Stimulated activated naive CD8-positive, alpha-beta T cell treated with anti-CD3 and anti-CD28 coated beads, Interleukin-15, Interleukin-2, amounts not matched to agents 100 ng/mL and 50 ng/mL, for 24 hours (primary cell): ENCODE measurements around the gene GDI1.

ENCODE experiments used
- H3K27ac Mint-ChIP-seq: one replicate; pipeline ENCODE4 v1.8.0; 2021; ENCODE audit warnings: mild to moderate bottlenecking, mixed read lengths
- H3K27me3 Mint-ChIP-seq: one replicate; pipeline ENCODE4 v1.8.0; 2021; ENCODE audit warnings: mixed read lengths
- H3K36me3 Mint-ChIP-seq: one replicate; pipeline ENCODE4 v1.8.0; 2021; ENCODE audit warnings: low read depth, mixed read lengths
- H3K4me1 Mint-ChIP-seq: one replicate; pipeline ENCODE4 v1.8.0; 2021; ENCODE audit warnings: low read depth, mixed read lengths
- H3K4me3 Mint-ChIP-seq: one replicate; pipeline ENCODE4 v1.8.0; 2021; ENCODE audit warnings: mild to moderate bottlenecking, mixed read lengths
- H3K9me3 Mint-ChIP-seq: one replicate; pipeline ENCODE4 v1.8.0; 2021; ENCODE audit warnings: mixed read lengths

GDI1 gene

DNA sequence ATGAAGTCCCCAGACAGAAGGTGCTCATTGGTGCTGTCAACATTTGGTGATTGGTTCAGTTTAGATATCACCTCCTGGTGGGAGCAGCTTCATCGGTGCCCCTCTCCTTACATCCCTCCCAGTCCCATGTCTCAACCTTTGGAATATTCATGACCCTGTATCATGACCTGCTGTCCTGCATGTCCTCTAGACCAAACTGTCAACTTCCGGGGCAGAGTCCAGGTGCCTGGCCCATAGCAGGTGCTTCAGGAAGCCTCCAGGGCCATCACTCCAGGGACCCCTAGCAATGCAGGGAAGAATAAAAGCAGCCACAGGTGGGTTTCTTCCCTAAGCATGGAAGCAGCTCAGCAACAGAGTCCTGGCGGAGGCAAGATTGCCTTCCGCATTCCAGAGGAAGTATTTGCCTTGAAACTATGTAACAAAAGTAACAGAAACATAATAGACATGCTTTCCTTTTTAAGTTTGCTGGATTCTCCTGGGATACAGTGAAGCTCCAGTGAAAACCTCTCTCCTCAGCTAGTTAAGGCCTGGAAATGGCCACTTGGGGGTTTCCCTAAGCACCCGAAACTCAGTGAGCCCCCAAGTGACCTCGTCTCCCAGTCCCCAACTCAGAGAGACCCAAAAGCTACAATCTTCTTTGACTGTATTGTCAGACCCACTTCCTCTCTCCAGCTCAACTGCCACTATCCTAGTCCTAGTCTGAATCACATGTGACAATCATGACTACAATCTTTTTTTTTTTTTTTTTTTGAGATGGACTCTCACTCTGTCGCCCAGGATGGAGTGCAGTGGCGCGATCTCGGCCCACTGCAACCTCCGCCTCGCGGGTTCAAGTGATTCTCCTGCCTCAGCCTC lies 9.8 kb upstream of the GDI1 start:
- Mint-ChIP-seq H3K27me3 (no peaks in the 10 kb centered on the region), H3K4me1 (peaks cover 20% of the 10 kb centered on the region), H3K36me3 (no peaks in the 10 kb centered on the region), H3K4me3 (peak overlapping the region; percentile 80), H3K27ac (no peak overlapping the region), H3K9me3 (no peaks in the 10 kb centered on the region)

DNA sequence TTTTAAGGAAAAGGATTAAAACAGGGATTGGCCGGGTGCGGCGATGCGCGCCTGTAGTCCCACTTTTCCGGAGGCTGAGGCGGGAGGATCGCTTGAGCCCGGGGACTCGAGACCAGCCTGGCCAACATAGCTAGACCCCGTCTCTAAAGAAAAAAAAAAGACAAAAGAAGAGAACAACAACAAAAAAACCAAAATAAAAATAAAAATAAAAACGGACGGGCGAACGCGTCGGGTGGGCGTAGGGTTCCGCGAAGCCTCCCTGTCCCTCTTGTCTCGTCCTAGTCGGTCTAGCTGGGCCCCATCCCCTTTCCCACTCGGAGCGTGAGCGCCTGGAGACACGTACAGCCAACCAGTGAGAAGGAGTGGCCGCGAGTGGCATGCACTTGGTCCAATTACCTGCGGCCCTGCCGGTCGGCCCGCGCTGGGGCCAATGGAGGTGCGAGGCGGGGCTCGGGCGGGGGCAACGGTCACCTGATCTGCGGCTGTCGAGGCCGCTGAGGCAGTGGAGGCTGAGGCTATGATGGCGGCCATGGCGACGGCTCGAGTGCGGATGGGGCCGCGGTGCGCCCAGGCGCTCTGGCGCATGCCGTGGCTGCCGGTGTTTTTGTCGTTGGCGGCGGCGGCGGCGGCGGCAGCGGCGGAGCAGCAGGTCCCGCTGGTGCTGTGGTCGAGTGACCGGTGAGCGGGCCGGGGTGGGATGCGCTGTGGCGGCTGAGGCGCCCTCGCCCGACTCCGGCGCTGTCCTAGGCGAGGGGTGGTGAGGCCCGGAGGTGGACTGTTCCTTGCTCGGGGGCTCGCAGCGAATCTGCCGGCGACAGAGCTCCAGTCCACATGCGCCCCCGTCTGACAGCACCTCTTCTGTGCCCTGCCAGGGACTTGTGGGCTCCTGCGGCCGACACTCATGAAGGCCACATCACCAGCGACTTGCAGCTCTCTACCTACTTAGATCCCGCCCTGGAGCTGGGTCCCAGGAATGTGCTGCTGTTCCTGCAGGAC lies 8.5 kb upstream of the GDI1 start, which contains the start of gene ATP6AP1:
Gene ATP6AP1, plus strand, starts transcription at position 502 of the 996 bp plus-strand sequence. Its CDS starts 16 bp downstream, at position 518.
- Mint-ChIP-seq H3K27ac (peak within 1 kb of the TSS; percentile 63), H3K4me1 (peaks cover 20% of the 10 kb centered on the region), H3K9me3 (no peaks in the 10 kb centered on the region), H3K36me3 (no peaks in the 10 kb centered on the region), H3K4me3 (peak within 1 kb of the TSS; percentile 80), H3K27me3 (no peaks in the 10 kb centered on the region)

GRCh38 chrX:154429711-154430110 lies 7.2 kb upstream of the GDI1 start:
- Mint-ChIP-seq H3K4me1 (peaks cover 20% of the 10 kb centered on the region), H3K36me3 (no peaks in the 10 kb centered on the region), H3K4me3 (peak overlapping the region; percentile 80), H3K27me3 (no peaks in the 10 kb centered on the region), H3K27ac (peak overlapping the region; percentile 63), H3K9me3 (no peaks in the 10 kb centered on the region)

GRCh38 chrX:154430479-154430878 lies 6.5 kb upstream of the GDI1 start:
- Mint-ChIP-seq H3K4me3 (peak overlapping the region; percentile 3), H3K27ac (peak overlapping the region; percentile 22), H3K27me3 (no peaks in the 10 kb centered on the region), H3K4me1 (peaks cover 20% of the 10 kb centered on the region), H3K9me3 (no peaks in the 10 kb centered on the region), H3K36me3 (peaks cover 2% of the 10 kb centered on the region)

DNA sequence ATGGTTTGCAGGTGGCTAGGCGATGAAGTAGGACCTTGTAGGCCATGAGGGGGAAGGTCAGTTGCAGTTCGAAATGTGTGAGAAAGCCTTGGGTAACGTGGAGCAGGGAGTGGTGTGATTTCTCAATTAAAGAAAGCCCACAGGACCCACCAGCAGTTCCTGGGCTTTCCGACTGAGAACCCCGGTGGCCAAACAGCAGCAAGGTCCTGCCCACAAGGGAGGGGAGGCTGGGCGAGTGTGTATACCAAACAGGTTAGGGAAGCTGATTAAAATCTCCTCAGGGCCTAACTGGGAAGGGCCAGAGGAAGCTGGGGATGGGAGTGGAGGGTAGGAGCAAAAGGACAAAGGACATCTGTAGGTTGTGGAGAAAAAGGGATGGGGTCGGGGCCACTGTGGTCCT lies 6.0 kb upstream of the GDI1 start:
- H3K4me1 Mint-ChIP-seq, result peaks cover 20% of the 10 kb centered on the region
- no peak overlapping the region for H3K4me3 Mint-ChIP-seq

DNA sequence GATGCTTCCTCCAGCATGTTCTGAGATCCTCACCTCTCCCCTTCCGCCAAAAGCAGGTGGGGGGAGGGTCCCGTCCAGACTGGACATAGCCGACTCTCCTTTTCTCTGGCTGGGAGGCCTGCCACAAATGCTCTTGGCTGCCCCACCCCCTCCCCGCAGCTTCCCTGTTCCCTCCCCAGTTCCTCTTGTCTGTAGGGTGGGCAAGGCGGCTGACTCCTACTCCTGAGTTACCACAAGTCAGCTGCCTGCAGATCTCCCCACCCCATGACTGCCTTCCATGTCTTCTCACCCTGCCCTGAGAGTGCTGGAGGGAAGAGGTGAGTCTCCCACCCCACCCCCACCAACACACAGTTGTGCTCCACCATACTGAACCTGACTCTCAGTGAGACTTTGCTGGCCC lies 5.6 kb upstream of the GDI1 start:
- Mint-ChIP-seq H3K9me3 (no peaks in the 10 kb centered on the region), H3K27me3 (no peaks in the 10 kb centered on the region), H3K27ac (peak overlapping the region; percentile 36), H3K36me3 (peaks cover 11% of the 10 kb centered on the region), H3K4me3 (no peak overlapping the region), H3K4me1 (peaks cover 25% of the 10 kb centered on the region)

More for the DNA sequence above, 6.0 kb upstream of the GDI1 start:
- Mint-ChIP-seq H3K9me3 (no peaks in the 10 kb centered on the region), H3K36me3 (peaks cover 7% of the 10 kb centered on the region), H3K27me3 (no peaks in the 10 kb centered on the region), H3K27ac (peak overlapping the region; percentile 22)

DNA sequence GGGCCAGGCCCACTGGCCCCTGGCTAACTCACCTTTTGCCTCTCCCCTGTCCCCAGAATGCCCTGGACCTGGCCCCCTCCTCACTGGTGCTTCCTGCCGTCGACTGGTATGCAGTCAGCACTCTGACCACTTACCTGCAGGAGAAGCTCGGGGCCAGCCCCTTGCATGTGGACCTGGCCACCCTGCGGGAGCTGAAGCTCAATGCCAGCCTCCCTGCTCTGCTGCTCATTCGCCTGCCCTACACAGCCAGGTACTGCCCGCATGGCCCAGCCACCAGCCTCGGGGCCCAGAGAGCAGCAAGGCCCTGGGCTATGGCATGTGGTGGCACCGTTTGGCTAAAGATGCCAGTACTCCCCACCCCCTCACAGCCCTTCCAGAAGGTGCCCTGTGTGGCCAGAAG lies 4.7 kb upstream of the GDI1 start:
- Mint-ChIP-seq H3K4me1 (peaks cover 25% of the 10 kb centered on the region), H3K4me3 (no peak overlapping the region), H3K9me3 (no peaks in the 10 kb centered on the region), H3K27ac (no peak overlapping the region), H3K36me3 (peaks cover 11% of the 10 kb centered on the region), H3K27me3 (no peaks in the 10 kb centered on the region)

GRCh38 chrX:154433605-154434004 lies 3.3 kb upstream of the GDI1 start:
- Mint-ChIP-seq H3K9me3 (no peaks in the 10 kb centered on the region), H3K27me3 (no peaks in the 10 kb centered on the region), H3K27ac (no peak overlapping the region), H3K4me1 (peaks cover 30% of the 10 kb centered on the region), H3K4me3 (no peak overlapping the region), H3K36me3 (peaks cover 11% of the 10 kb centered on the region)

GRCh38 chrX:154434394-154435168 lies 2.4 kb upstream of the GDI1 start:
- Mint-ChIP-seq H3K4me1 (peaks cover 28% of the 10 kb centered on the region), H3K36me3 (peaks cover 14% of the 10 kb centered on the region), H3K9me3 (no peaks in the 10 kb centered on the region), H3K27ac (no peak overlapping the region), H3K27me3 (no peaks in the 10 kb centered on the region), H3K4me3 (no peak overlapping the region)

GRCh38 chrX:154435171-154435733 lies 1.7 kb upstream of the GDI1 start:
- Mint-ChIP-seq H3K4me3 (no peak overlapping the region), H3K27ac (no peak overlapping the region), H3K9me3 (no peaks in the 10 kb centered on the region), H3K27me3 (no peaks in the 10 kb centered on the region), H3K4me1 (peaks cover 24% of the 10 kb centered on the region), H3K36me3 (peaks cover 14% of the 10 kb centered on the region)

GRCh38 chrX:154436374-154436982 lies 476 bp upstream of the GDI1 start:
- H3K27me3 Mint-ChIP-seq, result no peaks in the 10 kb centered on the region
- H3K4me3 Mint-ChIP-seq, result peak overlapping the region; percentile 70
- peaks cover 14% of the 10 kb centered on the region for H3K36me3 Mint-ChIP-seq

GRCh38 chrX:154437971-154438893 lies 1.3 kb downstream of the GDI1 start:
- Mint-ChIP-seq H3K27me3 (no peaks in the 10 kb centered on the region), H3K4me1 (peaks cover 20% of the 10 kb centered on the region), H3K27ac (peak overlapping the region; percentile 82), H3K36me3 (peaks cover 14% of the 10 kb centered on the region), H3K4me3 (peak overlapping the region; percentile 85), H3K9me3 (no peaks in the 10 kb centered on the region)

More at GRCh38 chrX:154436374-154436982, 476 bp upstream of the GDI1 start:
- Mint-ChIP-seq H3K4me1 (peaks cover 20% of the 10 kb centered on the region), H3K9me3 (no peaks in the 10 kb centered on the region), H3K27ac (peak overlapping the region; percentile 85)

DNA sequence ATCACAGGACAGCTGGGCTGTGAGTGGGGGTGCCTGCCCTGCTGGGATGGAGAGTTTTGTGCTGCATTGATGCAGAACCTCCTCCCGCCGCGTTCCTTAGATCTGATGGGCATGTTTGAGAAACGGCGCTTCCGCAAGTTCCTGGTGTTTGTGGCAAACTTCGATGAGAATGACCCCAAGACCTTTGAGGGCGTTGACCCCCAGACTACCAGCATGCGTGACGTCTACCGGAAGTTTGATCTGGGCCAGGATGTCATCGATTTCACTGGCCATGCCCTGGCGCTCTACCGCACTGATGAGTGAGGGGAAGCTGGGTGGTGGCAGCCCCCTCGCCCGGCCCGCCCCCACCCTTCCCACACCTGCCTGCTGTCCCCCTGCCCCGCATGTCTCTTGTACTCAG lies 2.9 kb downstream of the GDI1 start:
- Mint-ChIP-seq H3K36me3 (peaks cover 14% of the 10 kb centered on the region), H3K4me1 (peaks cover 24% of the 10 kb centered on the region), H3K27me3 (no peaks in the 10 kb centered on the region), H3K27ac (no peak overlapping the region), H3K9me3 (no peaks in the 10 kb centered on the region), H3K4me3 (no peak overlapping the region)
